Breast epithelium (tissue), 4 donors: ENCODE data around the gene CNTN1. TPM values are rescaled to one million over a fixed set of nuclear protein-coding genes. Genes with fewer than 3 reads are reported as not detected.

Source experiments
- DNase-seq, 2 donors: peaks; one replicate each; pipeline ENCODE4 v3.0.0-alpha.2; 2019; ENCODE audit warnings: low spot score in 2 of 2
- H3K27ac ChIP-seq, 2 donors: fragments of 200-600 bp; sonication (generic) in 1 of 2; one replicate each; pipeline ENCODE4 v1.5.1; 2016 to 2019; ENCODE audit warnings: mild to moderate bottlenecking in 1 of 2
- H3K27me3 ChIP-seq, 2 donors: fragments of 200-600 bp; sonication (generic) in 1 of 2; one replicate each; pipeline versions ENCODE4 v1.5.1 to v1.6.0; 2017 to 2019; ENCODE audit warnings: control low read depth in 1 of 2, mild to moderate bottlenecking in 1 of 2
- H3K36me3 ChIP-seq: fragments of 200-600 bp; one replicate; pipeline ENCODE4 v1.5.1; 2019
- H3K4me1 ChIP-seq, 2 donors: fragments of 200-600 bp; sonication (generic); one replicate each; pipeline ENCODE4 v1.5.1; 2016 to 2019; ENCODE audit warnings: control low read depth in 1 of 2
- H3K4me3 ChIP-seq, 3 donors: fragments of 200-600 bp; sonication (generic); 1 replicate in 2 of 3; 2 replicates in 1 of 3; pipeline ENCODE4 v1.5.1; 2016 to 2019; ENCODE audit warnings: mild to moderate bottlenecking in 3 of 3, moderate library complexity in 2 of 3
- H3K9me3 ChIP-seq, 2 donors: fragments of 200-600 bp; sonication (generic) in 1 of 2; one replicate each; pipeline ENCODE4 v1.5.1; 2016 to 2019; ENCODE audit warnings: control low read depth in 1 of 2
- POLR2A ChIP-seq: fragments of 450-650 bp; IDR thresholded peaks from one replicate; pipeline ENCODE4 v1.6.1; 2016; ENCODE audit warnings: antibody characterized with exemption, mild to moderate bottlenecking, moderate library complexity
- POLR2AphosphoS5 ChIP-seq, 3 donors: sonication (generic); formaldehyde crosslinking; IDR thresholded peaks; one replicate each; pipeline ENCODE4 v1.6.1; 2017; ENCODE audit warnings: antibody characterized with exemption in 3 of 3
- intact Hi-C: fragments of 100-400 bp; cut with DNase I; formaldehyde crosslinking; loops from one replicate; pipeline ENCODE4 v1.15.1; 2023; ENCODE audit warnings: low total_unique reads
- total RNA-seq, 3 donors: library from RNA; depleted of rRNA; stranded (reverse); fragments of >200 nt; gene quantifications; one replicate each; pipeline ENCODE4 v1.1.0, GENCODE V29; 2016
- TF ChIP-seq, protein P1 (sequence below), 3 donors: fragments of 450-650 bp; IDR thresholded peaks; one replicate each; pipeline ENCODE4 v1.5.1; 2016 to 2017; ENCODE audit warnings: antibody characterized with exemption in 3 of 3, mild to moderate bottlenecking in 3 of 3, moderate library complexity in 3 of 3

The CNTN1 gene
- total RNA-seq, 3 donors from 2014 or later = 1.1 to 16.4 (median 7.2) TPM

DNA sequence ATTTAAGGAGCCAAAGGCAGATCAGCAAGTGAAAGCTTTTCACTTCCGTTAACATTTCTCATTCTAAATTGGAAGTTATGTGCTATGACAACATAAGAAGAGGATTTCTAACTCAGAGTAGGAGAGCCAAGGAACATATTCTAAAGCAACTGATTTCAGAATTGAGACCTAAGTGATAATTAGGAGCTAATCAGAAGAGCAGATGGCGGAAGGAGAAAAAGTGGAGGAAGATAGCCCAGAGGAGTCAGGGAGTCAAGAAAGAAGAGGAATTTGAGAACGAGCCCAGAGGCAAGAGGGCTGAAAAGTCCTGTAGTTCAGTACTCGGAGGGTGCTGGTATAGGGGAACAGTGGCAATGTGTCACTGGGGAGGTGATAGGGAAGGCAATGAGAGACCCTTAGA lies 162.4 kb downstream of the CNTN1 start:
- Histone ChIP-seq H3K9me3 (no peaks in the 10 kb centered on the region), H3K4me3 (no peak overlapping the region), H3K27ac (no peak overlapping the region), H3K27me3 (no peaks in the 10 kb centered on the region), H3K4me1 (no peaks in the 10 kb centered on the region), H3K36me3 (no peaks in the 10 kb centered on the region)
- intact Hi-C loops = no loop called here
- no peak for DNase-seq
- TF ChIP-seq POLR2AphosphoS5 (IDR thresholded peaks at IDR 0.05) = no peak
- TF ChIP-seq, protein P1, sequence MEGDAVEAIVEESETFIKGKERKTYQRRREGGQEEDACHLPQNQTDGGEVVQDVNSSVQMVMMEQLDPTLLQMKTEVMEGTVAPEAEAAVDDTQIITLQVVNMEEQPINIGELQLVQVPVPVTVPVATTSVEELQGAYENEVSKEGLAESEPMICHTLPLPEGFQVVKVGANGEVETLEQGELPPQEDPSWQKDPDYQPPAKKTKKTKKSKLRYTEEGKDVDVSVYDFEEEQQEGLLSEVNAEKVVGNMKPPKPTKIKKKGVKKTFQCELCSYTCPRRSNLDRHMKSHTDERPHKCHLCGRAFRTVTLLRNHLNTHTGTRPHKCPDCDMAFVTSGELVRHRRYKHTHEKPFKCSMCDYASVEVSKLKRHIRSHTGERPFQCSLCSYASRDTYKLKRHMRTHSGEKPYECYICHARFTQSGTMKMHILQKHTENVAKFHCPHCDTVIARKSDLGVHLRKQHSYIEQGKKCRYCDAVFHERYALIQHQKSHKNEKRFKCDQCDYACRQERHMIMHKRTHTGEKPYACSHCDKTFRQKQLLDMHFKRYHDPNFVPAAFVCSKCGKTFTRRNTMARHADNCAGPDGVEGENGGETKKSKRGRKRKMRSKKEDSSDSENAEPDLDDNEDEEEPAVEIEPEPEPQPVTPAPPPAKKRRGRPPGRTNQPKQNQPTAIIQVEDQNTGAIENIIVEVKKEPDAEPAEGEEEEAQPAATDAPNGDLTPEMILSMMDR (IDR thresholded peaks at IDR 0.05) = no peak
- no peak for TF ChIP-seq POLR2A

GRCh38 chr12:40864891-40865290 lies 172.7 kb downstream of the CNTN1 start:
- no peak overlapping the region for H3K27ac ChIP-seq
- H3K4me1 ChIP-seq = no peaks in the 10 kb centered on the region
- DNase-seq = no peak
- TF ChIP-seq POLR2AphosphoS5 (IDR thresholded peaks at IDR 0.05) = no peak
- TF ChIP-seq, protein P1 (IDR thresholded peaks at IDR 0.05) = no peak
- no peak for TF ChIP-seq POLR2A
- no peak overlapping the region for H3K4me3 ChIP-seq
- H3K27me3 ChIP-seq = no peaks in the 10 kb centered on the region
- intact Hi-C loops = no loop called here
- no peaks in the 10 kb centered on the region for H3K9me3 ChIP-seq
- no peaks in the 10 kb centered on the region for H3K36me3 ChIP-seq

- TF ChIP-seq, protein P1 (IDR thresholded peaks at IDR 0.05) = no peak
- no peak for TF ChIP-seq POLR2A
- no peak for TF ChIP-seq POLR2AphosphoS5 (IDR thresholded peaks at IDR 0.05)
- DNase-seq = no peak
- intact Hi-C loops = no loop called here
These were observed 178.7 kb downstream of the CNTN1 start for GRCh38 chr12:40870981-40871380.

GRCh38 chr12:40874868-40875267 lies 182.6 kb downstream of the CNTN1 start:
- Histone ChIP-seq H3K27me3 (no peaks in the 10 kb centered on the region), H3K27ac (no peak overlapping the region), H3K36me3 (no peaks in the 10 kb centered on the region), H3K4me1 (no peaks in the 10 kb centered on the region), H3K9me3 (no peaks in the 10 kb centered on the region), H3K4me3 (no peak overlapping the region)
- intact Hi-C loops = no loop called here
- TF ChIP-seq, protein P1 (IDR thresholded peaks at IDR 0.05) = no peak
- TF ChIP-seq POLR2AphosphoS5 (IDR thresholded peaks at IDR 0.05) (no peak), POLR2A (no peak)
- no peak for DNase-seq

More at GRCh38 chr12:40870981-40871380, 178.7 kb downstream of the CNTN1 start:
- Histone ChIP-seq H3K4me1 (no peaks in the 10 kb centered on the region), H3K9me3 (no peaks in the 10 kb centered on the region), H3K27ac (no peak overlapping the region), H3K36me3 (no peaks in the 10 kb centered on the region), H3K4me3 (no peak overlapping the region), H3K27me3 (no peaks in the 10 kb centered on the region)

GRCh38 chr12:40889329-40889728 lies 197.1 kb downstream of the CNTN1 start:
- no peak overlapping the region for H3K27ac ChIP-seq
- intact Hi-C loops = no loop called here
- no peak overlapping the region for H3K4me3 ChIP-seq
- H3K27me3 ChIP-seq = no peaks in the 10 kb centered on the region
- no peaks in the 10 kb centered on the region for H3K4me1 ChIP-seq
- H3K9me3 ChIP-seq = no peaks in the 10 kb centered on the region
- no peaks in the 10 kb centered on the region for H3K36me3 ChIP-seq
- TF ChIP-seq POLR2AphosphoS5 (IDR thresholded peaks at IDR 0.05) (no peak), POLR2A (no peak)
- TF ChIP-seq, protein P1 (IDR thresholded peaks at IDR 0.05) = no peak
- no peak for DNase-seq
